Neural cell (in vitro differentiated cells): ENCODE results near the gene DIDO1. TPM values are rescaled to one million over a fixed set of nuclear protein-coding genes. Genes with fewer than 3 reads are reported as not detected.

Source experiments
- H2AFZ ChIP-seq: fragments of 200-600, 300-800 bp; sonication (generic), shearing (Covaris generic); 2 replicates; pipeline ENCODE4 v1.6.0; 2014; ENCODE audit warnings: low read depth, mild to moderate bottlenecking, antibody characterized with exemption, low read length, moderate library complexity
- H3F3A ChIP-seq: fragments of 200-600 bp; shearing (Covaris generic); 2 replicates; pipeline ENCODE4 v1.6.1; 2016; ENCODE audit warnings: mild to moderate bottlenecking, moderate library complexity, mixed read lengths, antibody characterized with exemption, low read length; ENCODE audit not compliant: insufficient read depth, poor library complexity, severe bottlenecking
- H3K27ac ChIP-seq: fragments of 200-600, 300-800 bp; sonication (generic), shearing (Covaris generic); 2 replicates; pipeline ENCODE4 v1.5.1; 2014; ENCODE audit warnings: mild to moderate bottlenecking, low read length, moderate library complexity
- H3K27me3 ChIP-seq: fragments of 300-800, 200-600 bp; sonication (generic), shearing (Covaris generic); 2 replicates; pipeline ENCODE4 v1.6.0; 2014; ENCODE audit warnings: mild to moderate bottlenecking, low read depth, low read length, moderate library complexity; ENCODE audit not compliant: insufficient read depth
- H3K36me3 ChIP-seq: fragments of 300-800, 200-600 bp; sonication (generic), shearing (Covaris generic); 2 replicates; pipeline ENCODE4 v1.5.1; 2014; ENCODE audit warnings: mild to moderate bottlenecking, antibody characterized with exemption, low read length, moderate library complexity; ENCODE audit not compliant: insufficient read depth
- H3K4me2 ChIP-seq: fragments of 300-800, 200-600 bp; sonication (generic), shearing (Covaris generic); 2 replicates; pipeline ENCODE4 v1.6.0; 2014; ENCODE audit warnings: mild to moderate bottlenecking, low read length
- H3K4me3 ChIP-seq: fragments of 300-800, 200-600 bp; sonication (generic), shearing (Covaris generic); 2 replicates; pipeline ENCODE4 v1.5.1; 2014; ENCODE audit warnings: mild to moderate bottlenecking, low read length, moderate library complexity
- H3K79me2 ChIP-seq: fragments of 200-600 bp; shearing (Covaris generic); replicated peaks from 2 replicates; pipeline ENCODE4 v1.6.0; 2014; ENCODE audit warnings: mild to moderate bottlenecking, low read length, moderate library complexity; ENCODE audit not compliant: insufficient read depth
- H3K9ac ChIP-seq: fragments of 300-800, 200-600 bp; sonication (generic), shearing (Covaris generic); 2 replicates; pipeline ENCODE4 v1.6.1; 2016; ENCODE audit warnings: mild to moderate bottlenecking, low read length, mixed read lengths
- H3K9me2 ChIP-seq: fragments of 200-600 bp; shearing (Covaris generic); 2 replicates; pipeline ENCODE4 v1.6.1; 2016; ENCODE audit warnings: mild to moderate bottlenecking, low read length, mixed read lengths; ENCODE audit not compliant: insufficient read depth
- H3K9me3 ChIP-seq: fragments of 200-600, 300-800 bp; sonication (generic), shearing (Covaris generic); 2 replicates; pipeline ENCODE4 v1.6.1; 2016; ENCODE audit warnings: mild to moderate bottlenecking, mixed run types, low read length, moderate library complexity, mixed read lengths
- H4K20me1 ChIP-seq: fragments of 200-600 bp; shearing (Covaris generic); 2 replicates; pipeline ENCODE4 v1.6.1; 2016; ENCODE audit warnings: mild to moderate bottlenecking, mixed run types; ENCODE audit not compliant: insufficient read depth
- CTCF ChIP-seq: fragments of 450-650 bp; IDR thresholded peaks from 2 replicates; pipeline ENCODE4 v1.5.1; 2014; ENCODE audit warnings: antibody characterized with exemption, mild to moderate bottlenecking, moderate library complexity; ENCODE audit not compliant: poor library complexity, severe bottlenecking
- EP300 ChIP-seq: fragments of 450-650 bp; conservative IDR thresholded peaks from 2 replicates; pipeline ENCODE4 v1.6.1; 2014; ENCODE audit warnings: antibody characterized with exemption, mild to moderate bottlenecking, moderate library complexity; ENCODE audit not compliant: poor library complexity, severe bottlenecking
- EZH2 ChIP-seq: fragments of 200-600, 300-800 bp; shearing (Covaris generic), sonication (generic); IDR thresholded peaks from 2 replicates; pipeline ENCODE4 v1.6.1; 2014; ENCODE audit warnings: antibody characterized with exemption, low read length, borderline replicate concordance, mild to moderate bottlenecking; ENCODE audit not compliant: insufficient read depth, poor library complexity, severe bottlenecking
- MXI1 ChIP-seq: fragments of 450-650 bp; conservative IDR thresholded peaks from 2 replicates; pipeline ENCODE4 v1.6.1; 2014; ENCODE audit warnings: antibody characterized with exemption, mild to moderate bottlenecking; ENCODE audit not compliant: poor library complexity, severe bottlenecking
- POLR2AphosphoS5 ChIP-seq: IDR thresholded peaks from 2 replicates; pipeline ENCODE4 v1.6.1; 2012
- RAD21 ChIP-seq: fragments of 450-650 bp; conservative IDR thresholded peaks from 2 replicates; pipeline ENCODE4 v1.6.1; 2014; ENCODE audit warnings: antibody characterized with exemption, mild to moderate bottlenecking, moderate library complexity
- REST ChIP-seq: IDR thresholded peaks from 2 replicates; pipeline ENCODE4 v1.6.1; 2012; ENCODE audit warnings: borderline replicate concordance
- SMC3 ChIP-seq: fragments of 450-650 bp; conservative IDR thresholded peaks from 2 replicates; pipeline ENCODE4 v1.6.1; 2014; ENCODE audit warnings: antibody characterized with exemption, mild to moderate bottlenecking, moderate library complexity; ENCODE audit not compliant: poor library complexity
- TAF1 ChIP-seq: IDR thresholded peaks from 2 replicates; pipeline ENCODE4 v1.6.1; 2012; ENCODE audit warnings: low read depth
- polyA plus RNA-seq: library from polyadenylated mRNA; depleted of rRNA; stranded (reverse); fragments of >200 nt; gene quantifications from 2 replicates; pipeline ENCODE4 v1.2.3, GENCODE V29; 2014

The DIDO1 gene
- polyA plus RNA-seq, 1 donor from 2014 or later = 42.8 TPM

GRCh38 chr20:62880147-62880934 lies 46.0 kb downstream of the DIDO1 start:
- H3F3A ChIP-seq = no peaks in the 10 kb centered on the region
- no peaks in the 10 kb centered on the region for H4K20me1 ChIP-seq
- no peak overlapping the region for H3K9ac ChIP-seq
- TF ChIP-seq MXI1 (no peak), TAF1 (no peak), EP300 (no peak), RAD21 (no peak), SMC3 (no peak), REST (no peak), POLR2AphosphoS5 (no peak), EZH2 (no peak)
- no peak overlapping the region for H3K27ac ChIP-seq
- H3K36me3 ChIP-seq = no peaks in the 10 kb centered on the region
- H3K4me2 ChIP-seq = no peak overlapping the region
- H3K9me3 ChIP-seq = no peaks in the 10 kb centered on the region
- H3K4me3 ChIP-seq = no peak overlapping the region
- no peaks in the 10 kb centered on the region for H3K9me2 ChIP-seq
- no peaks in the 10 kb centered on the region for H3K27me3 ChIP-seq
- no peaks in the 10 kb centered on the region for H3K79me2 ChIP-seq
- H2AFZ ChIP-seq = no peak overlapping the region

- Histone ChIP-seq H3K9ac (no peak overlapping the region), H3F3A (no peaks in the 10 kb centered on the region), H3K79me2 (no peaks in the 10 kb centered on the region), H4K20me1 (no peaks in the 10 kb centered on the region), H2AFZ (no peak overlapping the region), H3K27ac (no peak overlapping the region), H3K36me3 (no peaks in the 10 kb centered on the region), H3K4me3 (no peak overlapping the region), H3K4me2 (no peak overlapping the region), H3K27me3 (no peaks in the 10 kb centered on the region), H3K9me3 (no peaks in the 10 kb centered on the region), H3K9me2 (no peaks in the 10 kb centered on the region)
- TF ChIP-seq EZH2 (no peak), SMC3 (no peak), RAD21 (no peak), CTCF (no peak)
These were observed 46.8 kb downstream of the DIDO1 start for GRCh38 chr20:62879275-62880146.
